ENCODE data around the gene MYO5B.

The MYO5B gene

DNA sequence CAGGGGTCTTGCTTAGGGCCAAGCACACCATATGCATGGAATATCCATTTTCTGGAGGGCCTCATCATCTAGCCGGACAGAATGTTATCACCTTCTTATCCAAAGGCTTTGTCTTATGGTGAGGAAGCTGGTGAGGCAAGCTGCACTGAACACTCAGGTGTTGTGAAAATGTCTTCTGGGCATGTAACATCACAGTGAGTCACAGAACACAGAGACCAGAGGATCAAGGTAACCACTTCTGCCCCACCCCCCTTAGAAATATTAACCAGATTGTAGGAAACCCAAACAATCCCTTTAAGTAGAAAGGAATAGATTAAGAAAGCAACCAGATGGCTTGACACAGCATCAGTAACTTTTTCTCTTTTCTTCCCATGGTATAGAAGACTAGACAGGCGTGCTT is 51.1 kb downstream of the MYO5B start:
- no peaks in the 10 kb centered on the region for H4K20me1 ChIP-seq (ENCODE audit: insufficient read depth, low read length)
- peaks cover 18% of the 10 kb centered on the region for H3K4me1 ChIP-seq (ENCODE audit: low read length)
- H2AFZ ChIP-seq (ENCODE audit: low read length) = no peak overlapping the region
- H3K79me2 ChIP-seq (ENCODE audit: low read length) = peaks cover 69% of the 10 kb centered on the region
- no peak overlapping the region for H3K9ac ChIP-seq (ENCODE audit: low read length)
- no peaks in the 10 kb centered on the region for H3K9me2 ChIP-seq (replicated peaks; ENCODE audit: insufficient read depth, low read length)
- no peaks in the 10 kb centered on the region for H3K9me3 ChIP-seq (replicated peaks; ENCODE audit: insufficient read depth, low read length)
- H3K4me2 ChIP-seq (ENCODE audit: low read depth, low read length) = no peak overlapping the region
- H3K4me3 ChIP-seq (ENCODE audit: low read length) = no peak overlapping the region
- no peak for DNase-seq
- TF ChIP-seq, protein P1, sequence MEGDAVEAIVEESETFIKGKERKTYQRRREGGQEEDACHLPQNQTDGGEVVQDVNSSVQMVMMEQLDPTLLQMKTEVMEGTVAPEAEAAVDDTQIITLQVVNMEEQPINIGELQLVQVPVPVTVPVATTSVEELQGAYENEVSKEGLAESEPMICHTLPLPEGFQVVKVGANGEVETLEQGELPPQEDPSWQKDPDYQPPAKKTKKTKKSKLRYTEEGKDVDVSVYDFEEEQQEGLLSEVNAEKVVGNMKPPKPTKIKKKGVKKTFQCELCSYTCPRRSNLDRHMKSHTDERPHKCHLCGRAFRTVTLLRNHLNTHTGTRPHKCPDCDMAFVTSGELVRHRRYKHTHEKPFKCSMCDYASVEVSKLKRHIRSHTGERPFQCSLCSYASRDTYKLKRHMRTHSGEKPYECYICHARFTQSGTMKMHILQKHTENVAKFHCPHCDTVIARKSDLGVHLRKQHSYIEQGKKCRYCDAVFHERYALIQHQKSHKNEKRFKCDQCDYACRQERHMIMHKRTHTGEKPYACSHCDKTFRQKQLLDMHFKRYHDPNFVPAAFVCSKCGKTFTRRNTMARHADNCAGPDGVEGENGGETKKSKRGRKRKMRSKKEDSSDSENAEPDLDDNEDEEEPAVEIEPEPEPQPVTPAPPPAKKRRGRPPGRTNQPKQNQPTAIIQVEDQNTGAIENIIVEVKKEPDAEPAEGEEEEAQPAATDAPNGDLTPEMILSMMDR (IDR thresholded peaks at IDR 0.05; ENCODE audit: low read length) = no peak
- TF ChIP-seq EZH2phosphoT487 (IDR thresholded peaks at IDR 0.05; ENCODE audit: low read length) (no peak), EZH2 (optimal IDR thresholded peaks at IDR 0.05; ENCODE audit: low read depth, low read length) (no peak)
- no peak overlapping the region for H3K27ac ChIP-seq (ENCODE audit: low read length)
- H3K27me3 ChIP-seq (replicated peaks; ENCODE audit: insufficient read depth, low read length) = no peaks in the 10 kb centered on the region
- H3F3A ChIP-seq (ENCODE audit: insufficient read depth, low read length) = no peaks in the 10 kb centered on the region
- no peaks in the 10 kb centered on the region for H3K36me3 ChIP-seq (replicated peaks; ENCODE audit: insufficient read depth, low read length)

- Histone ChIP-seq H3K9me2 (replicated peaks; ENCODE audit: insufficient read depth, low read length) (no peaks in the 10 kb centered on the region), H3K36me3 (replicated peaks; ENCODE audit: insufficient read depth, low read length) (no peaks in the 10 kb centered on the region), H2AFZ (ENCODE audit: low read length) (no peak overlapping the region), H3K27me3 (replicated peaks; ENCODE audit: insufficient read depth, low read length) (no peaks in the 10 kb centered on the region), H3K4me3 (ENCODE audit: low read length) (no peak overlapping the region), H3K9ac (ENCODE audit: low read length) (no peak overlapping the region), H3K79me2 (ENCODE audit: low read length) (peaks cover 75% of the 10 kb centered on the region), H3F3A (ENCODE audit: insufficient read depth, low read length) (no peaks in the 10 kb centered on the region), H3K27ac (ENCODE audit: low read length) (no peak overlapping the region), H3K9me3 (replicated peaks; ENCODE audit: insufficient read depth, low read length) (no peaks in the 10 kb centered on the region), H3K4me1 (ENCODE audit: low read length) (peaks cover 18% of the 10 kb centered on the region), H4K20me1 (ENCODE audit: insufficient read depth, low read length) (no peaks in the 10 kb centered on the region), H3K4me2 (ENCODE audit: low read depth, low read length) (peak overlapping the region; percentile 45; the same call in 1 of the 2 replicates)
- DNase-seq = no peak
- TF ChIP-seq EZH2phosphoT487 (IDR thresholded peaks at IDR 0.05; ENCODE audit: low read length) (no peak), EZH2 (optimal IDR thresholded peaks at IDR 0.05; ENCODE audit: low read depth, low read length) (no peak)
- TF ChIP-seq, protein P1 (IDR thresholded peaks at IDR 0.05; ENCODE audit: low read length) = no peak
These were observed 51.7 kb downstream of the MYO5B start for GRCh38 chr18:50143294-50143693.

DNA sequence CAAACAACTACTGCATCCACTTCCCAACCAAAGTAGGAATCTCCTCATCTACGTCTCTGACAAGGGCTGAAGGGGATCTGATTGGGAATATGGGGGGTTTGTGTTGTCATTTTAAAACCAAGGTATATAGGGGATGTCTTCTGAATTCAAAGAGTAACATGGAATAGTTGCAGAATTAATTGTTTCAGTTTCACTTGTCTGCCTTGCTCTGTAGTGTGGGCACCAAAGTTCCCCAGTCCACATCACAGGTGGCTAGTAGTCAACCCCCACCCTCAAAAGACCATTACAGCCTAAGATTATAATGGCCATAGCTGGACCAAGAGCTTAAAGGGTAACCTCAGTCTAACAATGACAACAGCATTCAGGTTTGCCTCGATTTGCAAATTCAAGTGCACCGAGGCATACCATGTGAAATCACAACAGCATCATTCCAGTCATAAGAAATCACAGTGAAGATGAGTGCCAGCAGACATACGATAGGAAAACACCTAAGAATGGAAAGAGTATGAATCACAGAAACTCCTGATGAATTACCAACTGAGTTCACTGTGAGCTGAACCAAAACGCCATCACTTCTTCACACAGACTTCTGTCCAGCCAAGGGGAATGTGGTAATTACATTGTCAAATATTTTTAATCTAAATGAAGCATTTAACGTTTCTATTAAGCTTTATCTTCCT is 52.4 kb downstream of the MYO5B start:
- Histone ChIP-seq H3K4me2 (ENCODE audit: low read depth, low read length) (peak overlapping the region; percentile 45), H3K9me3 (replicated peaks; ENCODE audit: insufficient read depth, low read length) (no peaks in the 10 kb centered on the region), H3K79me2 (ENCODE audit: low read length) (peaks cover 80% of the 10 kb centered on the region), H3K27me3 (replicated peaks; ENCODE audit: insufficient read depth, low read length) (no peaks in the 10 kb centered on the region), H4K20me1 (ENCODE audit: insufficient read depth, low read length) (no peaks in the 10 kb centered on the region), H3F3A (ENCODE audit: insufficient read depth, low read length) (no peaks in the 10 kb centered on the region), H2AFZ (ENCODE audit: low read length) (no peak overlapping the region), H3K36me3 (replicated peaks; ENCODE audit: insufficient read depth, low read length) (no peaks in the 10 kb centered on the region), H3K9ac (ENCODE audit: low read length) (no peak overlapping the region), H3K27ac (ENCODE audit: low read length) (peak overlapping the region; percentile 5; the same call in 1 of the 2 replicates), H3K4me1 (ENCODE audit: low read length) (peaks cover 18% of the 10 kb centered on the region), H3K9me2 (replicated peaks; ENCODE audit: insufficient read depth, low read length) (no peaks in the 10 kb centered on the region), H3K4me3 (ENCODE audit: low read length) (peak overlapping the region; percentile 21; the same call in 1 of the 2 replicates)
- DNase-seq = peak; percentile 37
- TF ChIP-seq EZH2phosphoT487 (IDR thresholded peaks at IDR 0.05; ENCODE audit: low read length) (no peak), EZH2 (optimal IDR thresholded peaks at IDR 0.05; ENCODE audit: low read depth, low read length) (no peak)
- TF ChIP-seq, protein P1 (IDR thresholded peaks at IDR 0.05; ENCODE audit: low read length) = no peak
